Pancreas (tissue), 10 donors: ENCODE data around the gene DUOX1. TPM values are rescaled to one million over a fixed set of nuclear protein-coding genes. Genes with fewer than 3 reads are reported as not detected.

Experiments
- ATAC-seq, 4 donors: fragments of 200-7000 bp; cut with Tn5 transposase; one replicate each; pipeline versions ENCODE4 v1.8.0 to v1.9.1; 2020; ENCODE audit warnings: mild to moderate bottlenecking in 4 of 4, moderate library complexity in 4 of 4
- DNase-seq, 6 donors: peaks; one replicate each; pipeline ENCODE4 v3.0.0-alpha.2; 2020
- FAIRE-seq: peaks from 2 replicates; lab custom pipeline; 2012; peaks lifted over from hg19 to GRCh38; lab: Jason Lieb, UNC
- H3K27ac ChIP-seq, 4 donors: fragments of 200-600 bp; sonication (generic); 1 replicate in 3 of 4; 2 replicates in 1 of 4; pipeline versions ENCODE4 v1.5.0 to v1.8.0; 2020
- H3K27me3 ChIP-seq, 4 donors: fragments of 200-600 bp; one replicate each; pipeline ENCODE4 v1.8.0; 2021
- H3K36me3 ChIP-seq, 3 donors: fragments of 200-600 bp; sonication (generic) in 1 of 3; one replicate each; pipeline versions ENCODE4 v1.5.0 to v1.8.0; 2020 to 2021
- H3K4me1 ChIP-seq, 3 donors: fragments of 200-600 bp; one replicate each; pipeline ENCODE4 v1.8.0; 2021
- H3K4me3 ChIP-seq, 4 donors: fragments of 200-600 bp; sonication (generic) in 2 of 4; one replicate each; pipeline versions ENCODE4 v1.5.0 to v1.8.0; 2020 to 2021
- H3K9me3 ChIP-seq, 4 donors: fragments of 200-600 bp; one replicate each; pipeline ENCODE4 v1.8.0; 2021
- WGBS, 2 donors: extraction: QIAGEN DNeasy Blood & Tissue Kit; methylation state at CpG; one replicate each; pipeline ENCODE4 v1.1.7; 2013; 5-methylcytosine and 5-hydroxymethylcytosine counted together
- intact Hi-C, 3 donors: fragments of 100-400 bp; cut with DNase I; formaldehyde crosslinking; loops; one replicate each; pipeline versions ENCODE4 v1.11.1 to v1.14.2; 2022
- polyA plus RNA-seq, 2 donors: library from polyadenylated mRNA; stranded (reverse); fragments of 200-250 nt; gene quantifications; one replicate each; pipeline ENCODE4 v1.2.3, GENCODE V29; 2013
- total RNA-seq, 6 donors: library from RNA; stranded (reverse); fragmentation: NEBNext Ultra II Directional in 4 of 6; extraction: Animal tissue kit (Norgen Biotek cat#: 25700) in 4 of 6; gene quantifications; one replicate each; pipeline versions ENCODE4 v1.2.1 to v1.2.4, GENCODE V29; 2021 to 2023
- TF ChIP-seq, protein P1 (sequence below), 4 donors: fragments of 200-600 bp; sonication (generic) in 3 of 4; IDR thresholded peaks; one replicate each; pipeline versions ENCODE4 v1.5.0 to v1.8.0; 2021; ENCODE audit warnings: antibody characterized with exemption in 4 of 4
- donor health status: healthy with polysubstance abuse.
- donor health status: DM: no; HTN: no; CAD: no; lungs with moderate emphysema.
- donor health status: DM: no; HTN: no; CAD: no.
- donor health status: control.
- donor health status: control.
- donor health status: Bipolar disorder and iron deficiency.
- donor health status: DM: yes; HTN: yes; CAD: no.
- donor health status: DM: no; HTN: no; CAD: no.
- donor health status: DM: no; HTN: no; CAD: no.
- donor health status: DM: yes; HTN: yes; CAD: no.

Gene DUOX1
- total and polyA plus RNA-seq, 8 donors: 0.14 to 0.97 (median 0.42) TPM

DNA sequence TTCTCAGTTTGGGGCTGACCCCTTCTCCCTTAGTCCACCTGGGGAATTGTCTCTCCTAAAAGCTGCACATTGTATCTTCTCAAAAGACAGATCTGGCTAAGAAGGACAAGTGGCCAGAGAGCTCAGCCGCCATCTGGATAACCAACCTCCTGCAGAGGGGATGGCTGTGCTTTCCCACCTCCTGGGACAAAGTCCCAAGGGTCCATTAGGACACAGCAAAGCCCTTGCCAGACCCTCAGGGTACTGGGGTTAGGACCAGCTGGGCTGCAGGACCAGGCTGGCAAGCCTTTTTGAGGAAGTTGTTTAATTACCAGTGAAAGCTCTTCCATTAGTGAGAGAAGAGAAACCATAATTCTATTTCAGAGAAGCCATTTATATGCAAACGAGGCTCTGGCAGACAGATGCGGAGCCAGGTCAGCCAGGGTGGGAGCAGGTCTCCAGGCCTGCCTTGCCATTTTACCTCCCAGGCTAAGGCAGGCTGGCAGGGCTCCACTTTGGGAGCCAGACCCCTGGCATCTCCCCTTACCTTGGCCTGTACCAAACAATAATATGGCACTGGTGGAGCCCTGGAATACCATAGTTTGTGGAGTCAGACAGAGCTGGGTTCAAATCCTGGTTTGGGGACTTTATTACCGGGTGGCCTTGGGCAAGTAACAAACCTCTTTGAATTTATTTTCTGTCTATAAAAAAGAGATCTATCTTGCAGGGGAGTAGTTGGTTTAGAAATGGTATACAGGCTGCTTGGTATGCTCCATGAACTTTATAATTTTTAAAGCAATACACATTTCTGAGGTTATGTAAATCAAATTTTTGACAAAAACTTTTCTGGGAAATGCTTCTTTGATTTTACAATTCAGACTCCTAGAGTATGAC is 40.0 kb downstream of the DUOX1 start:
- Histone ChIP-seq H3K4me1 (peaks cover 0 to 4% (median 0%) of the 10 kb centered on the region in 3 donors), H3K27me3 (no peaks in the 10 kb centered on the region), H3K9me3 (no peaks in the 10 kb centered on the region), H3K27ac (no peak overlapping the region), H3K4me3 (no peak overlapping the region), H3K36me3 (no peaks in the 10 kb centered on the region)
- intact Hi-C loops: no loop called here
- ATAC-seq (no peak), DNase-seq (no peak), FAIRE-seq (no peak)
- TF ChIP-seq, protein P1, sequence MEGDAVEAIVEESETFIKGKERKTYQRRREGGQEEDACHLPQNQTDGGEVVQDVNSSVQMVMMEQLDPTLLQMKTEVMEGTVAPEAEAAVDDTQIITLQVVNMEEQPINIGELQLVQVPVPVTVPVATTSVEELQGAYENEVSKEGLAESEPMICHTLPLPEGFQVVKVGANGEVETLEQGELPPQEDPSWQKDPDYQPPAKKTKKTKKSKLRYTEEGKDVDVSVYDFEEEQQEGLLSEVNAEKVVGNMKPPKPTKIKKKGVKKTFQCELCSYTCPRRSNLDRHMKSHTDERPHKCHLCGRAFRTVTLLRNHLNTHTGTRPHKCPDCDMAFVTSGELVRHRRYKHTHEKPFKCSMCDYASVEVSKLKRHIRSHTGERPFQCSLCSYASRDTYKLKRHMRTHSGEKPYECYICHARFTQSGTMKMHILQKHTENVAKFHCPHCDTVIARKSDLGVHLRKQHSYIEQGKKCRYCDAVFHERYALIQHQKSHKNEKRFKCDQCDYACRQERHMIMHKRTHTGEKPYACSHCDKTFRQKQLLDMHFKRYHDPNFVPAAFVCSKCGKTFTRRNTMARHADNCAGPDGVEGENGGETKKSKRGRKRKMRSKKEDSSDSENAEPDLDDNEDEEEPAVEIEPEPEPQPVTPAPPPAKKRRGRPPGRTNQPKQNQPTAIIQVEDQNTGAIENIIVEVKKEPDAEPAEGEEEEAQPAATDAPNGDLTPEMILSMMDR (IDR thresholded peaks at IDR 0.05): no peak
- 68 to 87% methylated on average over 4 of the region's 4 CpGs for WGBS, 2 donors

DNA sequence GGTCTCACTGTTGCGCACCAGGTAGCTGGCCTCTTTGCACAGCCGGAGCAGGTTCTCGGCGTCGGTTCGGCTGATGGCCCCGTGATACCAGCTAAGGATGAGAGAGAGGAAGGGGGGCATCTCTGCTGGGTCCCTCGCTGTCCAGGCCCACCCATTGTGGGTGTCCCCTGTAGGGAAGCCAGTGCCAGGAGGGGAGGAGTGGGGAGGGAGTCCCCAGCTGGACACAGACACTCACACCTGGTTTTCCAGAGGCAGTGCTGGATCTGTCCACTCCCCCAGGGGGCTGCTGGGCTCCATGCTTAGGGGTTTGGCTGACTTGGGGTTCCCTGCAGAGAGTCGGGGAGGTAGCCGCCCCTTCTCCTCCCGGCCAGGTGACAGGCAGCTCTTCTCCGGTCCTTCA is 42.1 kb downstream of the DUOX1 start:
- Histone ChIP-seq H3K4me1 (no peaks in the 10 kb centered on the region), H3K27me3 (no peaks in the 10 kb centered on the region), H3K4me3 (no peak overlapping the region), H3K36me3 (no peaks in the 10 kb centered on the region), H3K9me3 (no peaks in the 10 kb centered on the region), H3K27ac (no peak overlapping the region)
- WGBS, 2 donors: 92 to 94% methylated on average over 12 of the region's 12 CpGs
- ATAC-seq: no peak
- intact Hi-C loops: no loop called here
- FAIRE-seq: no peak
- TF ChIP-seq, protein P1 (IDR thresholded peaks at IDR 0.05): no peak
- DNase-seq: no peak

- no peaks in the 10 kb centered on the region for H3K4me1 ChIP-seq
- H3K27ac ChIP-seq: no peak overlapping the region
- no peak for ATAC-seq
- H3K27me3 ChIP-seq: no peaks in the 10 kb centered on the region
- 75 to 81% methylated on average over 6 of the region's 6 CpGs for WGBS, 2 donors
- H3K9me3 ChIP-seq: no peaks in the 10 kb centered on the region
- no peak for FAIRE-seq
- intact Hi-C loops: no loop called here
- DNase-seq: no peak
- TF ChIP-seq, protein P1 (IDR thresholded peaks at IDR 0.05): no peak
- no peak overlapping the region for H3K4me3 ChIP-seq
- no peaks in the 10 kb centered on the region for H3K36me3 ChIP-seq
These were observed 44.3 kb downstream of the DUOX1 start for GRCh38 chr15:45174069-45174468.

DNA sequence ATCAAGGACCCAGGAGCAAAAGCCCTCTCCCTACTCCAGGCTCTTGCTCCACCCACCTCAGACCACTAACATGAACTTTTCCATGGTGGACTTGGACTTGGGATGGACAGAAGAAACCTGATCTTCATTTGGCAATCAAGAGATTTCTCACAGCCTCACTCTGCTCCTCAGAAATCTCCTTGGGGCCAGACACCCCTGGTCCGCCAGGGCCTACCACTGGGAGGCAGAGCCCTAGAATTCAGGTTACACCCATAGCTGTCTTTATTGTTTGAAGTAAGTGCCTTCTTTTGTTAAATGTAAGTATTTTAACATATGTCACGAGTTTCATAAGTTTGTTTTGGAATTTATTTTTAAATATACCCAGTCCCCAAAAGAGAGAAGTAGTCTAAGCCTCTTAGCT is 44.8 kb downstream of the DUOX1 start:
- Histone ChIP-seq H3K4me1 (no peaks in the 10 kb centered on the region), H3K27me3 (no peaks in the 10 kb centered on the region), H3K27ac (no peak overlapping the region), H3K9me3 (no peaks in the 10 kb centered on the region), H3K36me3 (no peaks in the 10 kb centered on the region), H3K4me3 (no peak overlapping the region)
- TF ChIP-seq, protein P1 (IDR thresholded peaks at IDR 0.05): no peak
- ATAC-seq (no peak), FAIRE-seq (no peak), DNase-seq (no peak)
- 81 to 90% methylated on average over 2 of the region's 2 CpGs for WGBS, 2 donors
- intact Hi-C loops: no loop called here

- H3K9me3 ChIP-seq: no peaks in the 10 kb centered on the region
- no peak for FAIRE-seq
- intact Hi-C loops: no loop called here
- 90 to 93% methylated on average over 3 of the region's 3 CpGs for WGBS, 2 donors
- no peak overlapping the region for H3K27ac ChIP-seq
- no peak overlapping the region for H3K4me3 ChIP-seq
- H3K36me3 ChIP-seq: no peaks in the 10 kb centered on the region
- TF ChIP-seq, protein P1 (IDR thresholded peaks at IDR 0.05): no peak
- H3K4me1 ChIP-seq: no peaks in the 10 kb centered on the region
- H3K27me3 ChIP-seq: no peaks in the 10 kb centered on the region
- no peak for DNase-seq
- ATAC-seq: no peak
These were observed 47.5 kb downstream of the DUOX1 start for GRCh38 chr15:45177285-45177684.
